GM12892 (cell line): Measurements from ENCODE around the gene ENPP4.
"Not testable (repeated sequence)": the region's sequence is repeated elsewhere in the genome, so short reads cannot be mapped to it uniquely, and the experiment has no call there.

Experiments
- DNase-seq: peaks from one replicate; pipeline ENCODE4 v3.0.0; 2011; ENCODE audit not compliant: insufficient read length
- FAIRE-seq: peaks from 2 replicates; lab custom pipeline; 2011; peaks lifted over from hg19 to GRCh38; lab: Jason Lieb, UNC
- POLR2A ChIP-seq: IDR thresholded peaks from 2 replicates; pipeline ENCODE4 v1.6.1; 2011; ENCODE audit warnings: low read depth, low read length, control low read depth
- POLR2AphosphoS5 ChIP-seq: IDR thresholded peaks from 2 replicates; pipeline ENCODE4 v1.6.1; 2011; ENCODE audit warnings: low read depth, low read length, control low read depth
- TAF1 ChIP-seq: IDR thresholded peaks from 2 replicates; pipeline ENCODE4 v1.6.1; 2011; ENCODE audit warnings: low read depth, mild to moderate bottlenecking, control low read depth, low read length, borderline replicate concordance

Gene ENPP4

DNA sequence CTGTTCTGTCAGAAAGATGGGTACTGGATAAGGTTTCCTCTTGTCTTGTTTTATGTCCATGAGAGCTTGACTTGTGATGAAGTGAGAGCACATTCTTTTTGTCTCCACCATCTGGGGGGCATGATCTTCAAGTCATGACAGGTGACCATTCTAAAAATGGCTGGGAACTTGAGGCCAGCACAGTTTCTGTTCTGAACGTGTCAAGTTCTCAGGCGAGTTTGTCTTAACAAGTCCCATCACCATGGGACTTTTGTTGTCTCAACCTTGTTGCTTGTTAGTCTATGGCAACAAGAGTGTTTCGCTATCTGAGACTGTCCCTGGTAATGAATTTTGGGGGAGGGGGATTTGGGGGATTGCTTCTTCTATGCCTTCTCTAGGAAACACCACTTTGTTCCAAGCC, 25.6 kb upstream of the ENPP4 start:
- TF ChIP-seq POLR2A (no peak), POLR2AphosphoS5 (no peak), TAF1 (no peak)
- no peak for DNase-seq
- no peak for FAIRE-seq

DNA sequence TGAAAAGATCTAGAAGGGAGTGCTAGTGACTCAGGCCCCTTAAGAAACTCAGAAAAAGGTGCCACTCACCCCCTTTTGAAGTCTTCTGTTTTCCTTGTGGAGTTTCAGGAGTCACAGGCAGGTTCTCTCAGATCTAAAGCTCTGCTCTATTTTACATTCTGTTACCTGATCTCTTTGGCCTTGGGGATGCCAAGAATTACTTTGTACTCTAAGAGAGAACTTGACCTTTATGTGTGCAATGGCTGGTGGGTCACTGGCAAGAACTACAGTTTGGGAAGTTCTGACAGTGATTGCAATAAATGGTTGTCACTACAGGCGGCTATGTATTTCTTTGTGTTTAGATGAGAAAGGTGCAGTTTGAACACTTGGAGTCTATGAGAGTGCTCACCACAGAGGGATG, 24.2 kb upstream of the ENPP4 start:
- FAIRE-seq, result no peak
- no peak for TF ChIP-seq POLR2A
- TF ChIP-seq POLR2AphosphoS5, result no peak
- TF ChIP-seq TAF1, result no peak
- no peak for DNase-seq

DNA sequence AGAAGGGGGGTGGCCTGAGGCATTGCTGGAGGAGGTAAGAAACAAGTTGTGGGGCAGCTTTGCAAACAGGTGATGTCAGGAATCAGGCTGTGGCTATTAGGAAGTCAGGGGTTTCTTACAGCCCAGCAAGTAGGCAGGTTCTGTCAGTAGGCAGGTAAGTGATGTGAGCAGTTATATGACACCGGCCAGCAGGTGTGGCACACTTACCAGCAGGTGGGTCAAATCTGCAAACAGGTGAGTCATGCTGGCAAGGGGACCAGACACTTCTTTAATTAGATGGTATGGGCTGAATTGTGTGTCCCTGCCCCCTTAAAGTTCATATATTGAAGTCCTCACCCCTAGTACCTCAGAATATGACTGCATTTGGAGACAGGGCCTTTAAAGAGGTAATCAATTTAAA, 16.4 kb upstream of the ENPP4 start:
- FAIRE-seq, result no peak
- DNase-seq, result no peak
- TF ChIP-seq TAF1 (no peak), POLR2AphosphoS5 (no peak), POLR2A (no peak)

DNA sequence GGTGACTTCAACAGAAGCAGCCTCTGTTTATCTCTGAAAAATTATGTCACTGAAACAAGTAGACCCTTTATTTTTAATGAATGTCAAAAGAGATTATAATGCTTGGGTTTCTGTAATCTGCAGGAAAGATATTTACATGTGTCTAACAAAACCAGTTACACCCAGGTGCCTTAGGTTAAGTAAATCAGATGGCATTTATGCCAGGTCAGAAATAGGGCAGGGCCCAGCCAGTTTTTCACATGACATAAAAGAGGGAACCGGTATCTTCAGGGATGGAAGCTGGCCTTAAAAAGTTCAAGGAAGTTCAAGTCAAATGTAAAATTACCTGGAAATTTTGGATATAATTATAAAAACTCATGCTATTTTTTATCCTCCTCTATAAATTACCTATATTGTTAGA, 14.2 kb upstream of the ENPP4 start:
- no peak for TF ChIP-seq POLR2AphosphoS5
- no peak for TF ChIP-seq TAF1
- no peak for TF ChIP-seq POLR2A
- DNase-seq (no peak), FAIRE-seq (no peak)

DNA sequence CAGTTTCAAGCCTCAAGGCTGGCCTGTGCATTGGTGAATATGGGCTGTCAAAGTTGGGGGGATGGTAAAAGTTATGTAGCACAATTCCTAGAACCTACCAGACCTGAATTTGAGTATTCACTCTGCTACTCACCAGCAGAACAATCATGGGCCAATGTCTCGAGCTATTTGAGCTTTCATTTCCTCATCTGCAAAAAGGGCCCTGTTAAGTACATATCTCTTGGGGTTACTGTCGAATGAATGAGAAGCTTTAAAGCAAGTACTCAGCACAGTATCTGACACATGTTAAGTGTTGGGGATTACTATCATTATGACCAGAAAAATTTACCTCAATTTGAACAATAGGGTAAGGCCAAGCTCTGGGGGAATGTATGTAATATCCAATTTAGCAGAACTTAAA, 13.5 kb upstream of the ENPP4 start:
- no peak for FAIRE-seq
- no peak for DNase-seq
- TF ChIP-seq TAF1 (no peak), POLR2AphosphoS5 (no peak), POLR2A (no peak)

DNA sequence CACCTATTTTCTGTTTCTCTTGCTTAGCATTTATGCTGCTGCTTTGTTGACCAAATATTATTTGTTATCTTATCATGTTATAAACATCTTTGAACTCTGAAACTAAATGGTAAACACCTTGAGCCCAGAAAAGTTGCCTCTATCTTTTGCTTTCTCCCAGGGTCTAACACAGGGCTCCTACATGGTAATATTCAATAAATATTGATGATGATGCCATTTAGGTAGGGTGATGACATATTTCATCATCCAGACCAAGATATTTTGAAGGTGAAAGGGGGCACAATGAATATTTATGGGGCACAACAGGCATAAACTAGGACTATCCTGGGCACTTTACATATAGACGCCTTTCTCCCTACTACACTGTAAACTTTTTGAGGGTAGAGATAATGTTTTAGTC, 11.6 kb upstream of the ENPP4 start:
- FAIRE-seq (no peak), DNase-seq (no peak)
- TF ChIP-seq POLR2AphosphoS5, result no peak
- TF ChIP-seq POLR2A, result no peak
- no peak for TF ChIP-seq TAF1

DNA sequence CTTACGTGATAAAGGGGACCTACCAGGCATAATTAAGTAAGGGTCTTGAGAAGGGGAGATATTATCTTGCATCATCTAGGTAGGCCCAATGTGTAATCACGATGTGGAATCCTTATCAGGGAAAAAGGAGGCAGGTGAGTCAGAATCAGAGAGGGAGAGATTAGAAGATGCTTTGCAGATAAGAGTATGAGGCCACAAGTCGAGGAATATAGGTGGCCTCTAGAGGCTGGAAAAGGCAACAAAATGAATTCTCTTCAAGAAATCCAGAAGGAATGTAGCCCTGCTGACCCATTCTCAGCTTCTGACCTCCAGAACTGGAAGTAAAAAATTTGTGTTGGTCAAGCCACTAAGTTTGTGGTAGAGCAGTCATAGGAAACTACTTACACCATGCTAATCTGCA, 11.0 kb upstream of the ENPP4 start:
- no peak for FAIRE-seq
- TF ChIP-seq POLR2A, result no peak
- no peak for TF ChIP-seq TAF1
- no peak for TF ChIP-seq POLR2AphosphoS5

DNA sequence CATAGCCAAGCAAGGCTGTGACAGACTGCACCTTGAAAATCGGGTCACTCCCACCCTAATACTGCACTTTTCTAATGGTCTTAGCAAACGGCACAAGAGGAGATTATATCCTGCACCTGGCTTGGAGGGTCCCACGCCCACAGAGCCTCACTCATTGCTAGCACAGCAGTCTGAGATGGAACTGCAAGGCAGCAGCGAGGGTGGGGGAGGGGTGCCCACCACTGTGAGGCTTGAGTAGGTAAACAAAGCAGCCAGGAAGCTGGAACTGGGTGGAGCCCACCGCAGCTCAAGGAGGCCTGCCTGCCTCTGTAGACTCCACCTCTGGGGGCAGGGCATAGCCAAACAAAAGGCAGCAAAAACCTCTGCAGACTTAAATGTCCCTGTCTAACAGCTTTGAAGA, 10.1 kb upstream of the ENPP4 start:
- not testable (repeated sequence) for FAIRE-seq, DNase-seq

More for the DNA sequence above, 11.0 kb upstream of the ENPP4 start:
- DNase-seq, result no peak

DNA sequence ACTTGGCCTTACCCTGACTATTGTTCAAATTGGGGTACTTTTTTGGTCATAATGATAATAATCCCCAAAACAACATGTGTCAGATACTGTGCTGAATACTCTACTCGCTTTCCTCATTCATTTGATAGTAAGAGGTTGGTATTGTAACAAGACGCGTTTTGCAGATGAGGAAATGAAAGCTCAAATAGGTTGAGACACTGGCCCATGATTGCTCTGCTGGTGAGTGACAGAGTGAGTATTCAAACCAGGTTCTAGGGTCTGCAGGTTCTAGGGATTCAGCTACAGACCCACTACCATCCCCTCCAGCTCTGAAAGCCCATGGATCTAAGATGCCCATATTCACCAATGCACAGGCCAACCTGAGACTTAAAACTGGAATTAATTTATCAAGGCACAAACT, 1.3 kb upstream of the ENPP4 start:
- FAIRE-seq (peak; percentile 89), DNase-seq (no peak)
- TF ChIP-seq POLR2A, result no peak

DNA sequence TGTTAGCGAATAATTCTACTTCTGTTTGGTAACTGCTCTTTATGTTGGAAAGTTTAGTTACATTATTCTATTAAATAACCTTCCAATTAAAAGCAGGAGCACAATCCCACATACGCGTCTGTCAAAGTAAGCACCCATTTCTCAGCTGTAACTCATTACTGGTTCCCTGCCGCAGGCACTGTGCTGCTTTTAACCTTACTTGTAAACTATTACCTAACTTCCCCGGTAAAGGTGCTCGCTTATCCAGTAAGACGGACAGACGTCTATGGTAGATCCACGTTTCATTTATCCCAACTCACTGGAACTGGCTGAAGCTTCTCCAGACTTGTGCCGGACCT, 529 bp upstream of the ENPP4 start:
- TF ChIP-seq POLR2A, result no peak
- TF ChIP-seq TAF1, result no peak
- no peak for TF ChIP-seq POLR2AphosphoS5
- FAIRE-seq (no peak), DNase-seq (no peak)

DNA sequence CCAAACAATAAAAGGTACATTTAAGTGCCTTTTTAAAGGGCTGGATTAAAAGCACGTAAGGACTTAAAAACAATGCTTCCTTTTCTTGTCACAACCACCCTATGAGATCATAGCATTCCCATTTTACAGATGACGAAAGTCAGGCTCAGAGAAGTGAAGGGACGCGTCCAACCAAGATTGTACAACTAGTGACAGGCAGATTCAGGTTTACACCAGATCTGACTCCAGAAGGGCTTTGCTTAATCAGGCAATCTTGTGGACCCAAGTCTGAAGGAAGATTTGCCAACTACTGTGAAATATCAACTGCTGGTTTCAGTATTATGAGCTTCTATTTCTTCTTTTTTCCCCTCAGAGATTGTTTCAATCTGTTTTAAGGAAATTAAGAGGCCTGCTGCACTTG, 877 bp downstream of the ENPP4 start:
- DNase-seq (no peak), FAIRE-seq (peak; percentile 81)
- no peak for TF ChIP-seq POLR2A
- no peak for TF ChIP-seq TAF1
- TF ChIP-seq POLR2AphosphoS5, result no peak

DNA sequence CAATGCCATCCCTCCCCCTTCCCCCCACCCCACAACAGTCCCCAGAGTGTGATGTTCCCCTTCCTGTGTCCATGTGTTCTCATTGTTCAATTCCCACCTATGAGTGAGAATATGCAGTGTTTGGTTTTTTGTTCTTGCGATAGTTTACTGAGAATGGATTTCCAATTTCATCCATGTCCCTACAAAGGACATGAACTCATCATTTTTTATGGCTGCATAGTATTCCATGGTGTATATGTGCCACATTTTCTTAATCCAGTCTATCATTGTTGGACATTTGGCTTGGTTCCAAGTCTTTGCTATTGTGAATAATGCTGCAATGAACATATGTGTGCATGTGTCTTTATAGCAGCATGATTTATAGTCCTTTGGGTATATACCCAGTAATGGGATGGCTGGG, 1.5 kb downstream of the ENPP4 start:
- not testable (repeated sequence) for FAIRE-seq

DNA sequence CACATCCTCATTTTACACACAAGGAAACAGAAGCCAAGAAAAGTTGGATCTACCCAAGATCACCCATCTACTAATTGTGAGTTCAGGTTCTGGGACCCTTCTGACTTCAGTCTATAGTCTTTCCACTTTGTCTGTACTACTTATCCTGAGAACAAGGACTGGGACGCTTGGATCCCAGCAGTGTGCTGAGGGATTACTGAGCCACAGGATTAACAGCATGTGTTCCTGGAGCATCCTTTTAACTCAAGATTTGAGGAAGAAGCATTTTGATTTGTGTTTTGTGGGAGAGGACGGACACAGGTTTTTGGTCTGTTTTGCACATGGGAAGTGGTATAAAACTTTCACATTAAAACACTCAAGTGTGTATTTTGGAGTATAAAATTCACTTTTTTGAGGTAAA, 4.4 kb downstream of the ENPP4 start:
- DNase-seq (no peak), FAIRE-seq (no peak)

More for the DNA sequence above, 1.5 kb downstream of the ENPP4 start:
- not testable (repeated sequence) for DNase-seq

More for the DNA sequence above, 4.4 kb downstream of the ENPP4 start:
- TF ChIP-seq POLR2AphosphoS5, result no peak
- no peak for TF ChIP-seq TAF1
- no peak for TF ChIP-seq POLR2A
